HG03060 (cell line): ENCODE data around the gene EPHA2.

Experiments
- ATAC-seq: cut with Tn5 transposase; IDR thresholded peaks from one replicate; pipeline ENCODE4 v1.9.1; 2021; ENCODE audit warnings: low read depth, moderate number of reproducible peaks; ENCODE audit not compliant: unreplicated experiment

EPHA2 gene

DNA sequence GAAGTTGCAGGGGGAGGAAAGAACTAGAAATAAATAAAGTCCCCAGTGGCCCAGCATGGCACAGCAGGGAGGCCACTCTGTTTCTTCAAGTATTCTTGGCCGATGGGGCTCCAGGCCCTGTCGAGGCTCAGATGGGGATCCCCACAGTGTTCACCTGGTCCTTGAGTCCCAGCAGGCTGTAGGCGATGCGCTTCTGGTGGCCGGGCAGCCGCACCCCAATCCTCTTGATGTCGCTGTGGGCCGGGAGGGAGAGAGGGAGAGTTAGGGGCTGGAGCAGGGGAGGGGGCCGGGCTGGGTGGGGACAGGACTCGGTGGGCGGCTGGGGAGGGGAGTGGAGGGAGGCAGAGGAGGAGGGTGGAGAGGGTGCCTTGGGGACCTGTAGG, 30.8 kb downstream of the EPHA2 start:
- ATAC-seq: no peak

GRCh38 chr1:16124377-16125087, 31.3 kb downstream of the EPHA2 start:
- no peak for ATAC-seq

DNA sequence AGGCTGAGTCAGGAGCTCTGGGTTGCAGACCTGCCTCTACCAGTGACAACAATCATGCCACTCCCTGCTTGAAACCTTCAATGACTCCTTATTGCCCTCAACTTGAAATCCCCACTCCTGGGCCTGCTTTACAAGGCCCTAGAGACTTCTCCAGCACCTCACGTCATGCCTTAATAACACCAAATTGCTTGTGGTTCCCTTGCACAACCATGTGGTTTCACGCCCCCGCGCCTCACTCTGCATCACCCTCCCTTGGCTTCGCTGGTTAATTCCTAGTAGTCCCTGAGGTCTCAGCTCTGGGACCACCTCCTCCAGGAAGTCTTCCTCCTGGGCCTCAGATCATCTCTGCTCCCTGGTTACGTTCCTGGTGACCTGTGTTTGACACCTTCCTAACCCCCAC, 33.0 kb downstream of the EPHA2 start:
- ATAC-seq: no peak

- no peak for ATAC-seq
Measured at GRCh38 chr1:16122350-16122881, 33.5 kb downstream of the EPHA2 start.

DNA sequence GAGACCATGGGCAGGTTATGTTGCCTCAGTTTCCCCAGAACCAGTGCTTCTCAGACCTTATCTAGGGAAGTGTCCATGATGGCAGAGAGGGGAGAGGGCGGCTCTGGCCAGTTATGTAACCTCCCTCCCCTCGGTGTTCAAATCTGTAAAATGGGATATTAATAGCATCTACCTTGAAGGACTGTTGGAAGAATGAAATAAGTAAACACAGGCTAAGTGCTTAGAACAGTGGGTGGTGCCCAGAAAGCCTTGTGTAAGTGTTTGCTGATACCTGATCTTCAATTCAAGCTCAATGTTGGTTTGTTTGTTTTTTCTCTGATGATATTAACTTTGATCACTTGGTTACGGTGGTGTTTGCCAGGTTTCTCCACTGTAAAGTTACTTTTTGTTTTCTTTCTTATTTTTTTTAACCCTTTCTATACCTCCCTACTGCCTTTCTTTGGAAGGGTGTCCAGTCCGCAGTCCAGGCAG, 34.9 kb downstream of the EPHA2 start:
- ATAC-seq: no peak

DNA sequence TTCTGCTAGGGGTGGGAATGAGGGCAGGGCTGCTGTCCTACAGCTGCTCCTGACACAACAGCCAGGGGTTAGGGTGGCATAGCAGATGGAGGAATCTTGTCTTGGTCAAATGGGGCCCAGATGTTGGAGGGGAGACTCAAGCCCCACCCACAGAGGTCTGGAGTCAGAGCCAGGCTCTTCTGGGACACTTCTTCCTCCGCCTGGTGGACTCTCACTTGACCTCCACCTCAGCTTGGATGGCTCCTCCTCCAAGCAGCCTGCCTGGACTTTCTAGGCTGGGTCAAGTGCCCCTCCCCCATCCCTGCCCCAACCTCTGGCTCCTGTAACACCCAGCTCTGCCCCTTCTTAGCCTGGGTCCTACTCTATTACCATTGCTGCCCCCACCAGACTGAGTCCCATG, 35.5 kb downstream of the EPHA2 start:
- ATAC-seq: no peak

DNA sequence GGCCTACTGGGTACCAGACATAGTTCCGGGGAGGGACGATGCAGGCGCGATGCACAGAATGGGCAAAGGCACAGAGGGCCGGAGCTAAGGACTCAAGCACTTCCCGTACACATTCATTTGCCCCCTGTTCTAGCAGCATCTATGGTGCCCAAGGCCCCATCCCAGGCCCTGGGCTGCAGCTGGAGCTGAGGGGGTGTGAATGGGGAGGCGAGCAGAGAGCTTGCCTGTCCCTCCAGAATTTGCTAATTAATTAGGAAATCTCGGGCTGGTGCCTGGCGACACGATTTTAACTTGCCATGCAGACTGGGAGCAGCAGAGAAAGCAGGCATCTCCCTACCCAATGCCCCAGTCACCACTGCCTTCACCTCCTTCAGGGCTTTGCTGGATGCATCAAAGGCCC, 35.9 kb downstream of the EPHA2 start:
- no peak for ATAC-seq

GRCh38 chr1:16119504-16119903, 36.4 kb downstream of the EPHA2 start:
- no peak for ATAC-seq

DNA sequence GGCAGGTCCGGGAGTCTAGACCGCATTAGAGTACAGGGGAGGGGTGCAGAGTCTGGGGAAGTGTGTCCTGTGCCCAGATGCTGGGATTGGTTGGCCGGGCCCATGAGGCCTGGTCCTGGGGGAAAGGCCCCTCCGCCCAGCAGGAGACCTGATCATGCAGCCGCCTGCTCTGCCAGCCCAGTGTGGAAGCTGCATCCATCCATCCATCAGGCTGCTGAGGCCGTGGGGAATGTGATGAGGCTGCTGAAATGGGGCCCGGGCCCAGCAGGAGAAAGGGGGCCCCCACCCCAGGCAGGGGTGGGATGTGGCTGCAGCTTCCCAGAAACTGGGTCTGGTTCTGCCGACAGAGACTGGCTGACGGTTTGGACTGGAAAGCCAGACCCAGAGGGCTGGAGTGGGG, 37.2 kb downstream of the EPHA2 start:
- no peak for ATAC-seq

DNA sequence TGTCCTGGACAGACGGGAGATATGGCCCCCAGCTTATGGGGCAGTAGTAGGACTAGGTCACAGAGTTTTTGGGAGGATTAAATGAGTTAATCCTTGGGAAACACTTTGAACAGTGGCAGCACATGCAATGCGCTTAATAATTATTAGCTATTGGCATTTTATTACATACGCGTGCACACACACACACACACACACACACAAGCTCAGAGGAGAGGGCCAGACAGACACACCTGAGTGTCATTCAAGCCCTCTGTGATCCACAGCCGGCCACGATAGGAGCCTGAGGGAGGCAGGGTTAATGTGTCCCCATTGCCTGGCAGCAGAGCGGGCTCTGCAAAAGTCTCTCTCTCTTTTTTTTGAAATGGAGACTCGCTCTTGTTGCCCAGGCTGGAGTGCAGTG, 37.9 kb downstream of the EPHA2 start:
- ATAC-seq: no peak

DNA sequence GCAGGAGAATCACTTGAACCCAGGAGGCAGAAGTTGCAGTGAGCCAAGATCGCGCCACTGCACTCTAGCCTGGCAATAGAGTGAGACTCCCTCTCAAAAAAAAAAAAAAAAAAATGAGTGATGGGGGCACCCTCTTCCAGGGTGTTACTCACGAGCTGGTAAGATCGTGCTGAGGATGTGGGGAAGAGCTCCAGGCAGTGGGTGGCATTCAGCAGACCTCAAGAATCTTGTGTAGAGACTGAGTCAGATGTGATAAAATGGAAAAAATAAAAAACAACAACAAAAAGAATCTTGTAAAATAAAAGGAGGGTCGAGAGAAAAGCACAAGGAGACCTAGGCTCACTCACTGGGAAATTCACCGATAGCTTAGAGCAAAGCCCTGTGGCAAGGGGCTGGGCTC, 38.5 kb downstream of the EPHA2 start:
- no peak for ATAC-seq

DNA sequence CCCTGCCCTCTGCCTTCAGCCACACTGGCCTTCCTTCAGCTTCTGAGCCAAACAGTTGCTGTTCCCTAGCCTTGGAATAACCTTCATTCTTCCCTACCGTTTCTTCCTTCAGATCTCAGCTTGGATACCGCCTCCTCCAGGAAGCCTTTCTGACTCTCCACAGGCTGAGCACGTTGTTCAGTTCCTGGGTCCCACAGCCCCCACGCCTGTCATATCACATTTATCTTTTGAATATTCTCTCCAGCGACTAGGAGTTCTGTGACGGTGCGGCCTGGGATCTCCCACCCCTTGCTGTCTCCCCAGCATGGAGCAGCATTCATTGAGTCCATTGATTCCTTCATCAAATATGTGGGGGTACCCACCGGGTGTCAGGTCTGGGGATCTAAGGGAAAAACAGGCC, 39.2 kb downstream of the EPHA2 start:
- no peak for ATAC-seq

DNA sequence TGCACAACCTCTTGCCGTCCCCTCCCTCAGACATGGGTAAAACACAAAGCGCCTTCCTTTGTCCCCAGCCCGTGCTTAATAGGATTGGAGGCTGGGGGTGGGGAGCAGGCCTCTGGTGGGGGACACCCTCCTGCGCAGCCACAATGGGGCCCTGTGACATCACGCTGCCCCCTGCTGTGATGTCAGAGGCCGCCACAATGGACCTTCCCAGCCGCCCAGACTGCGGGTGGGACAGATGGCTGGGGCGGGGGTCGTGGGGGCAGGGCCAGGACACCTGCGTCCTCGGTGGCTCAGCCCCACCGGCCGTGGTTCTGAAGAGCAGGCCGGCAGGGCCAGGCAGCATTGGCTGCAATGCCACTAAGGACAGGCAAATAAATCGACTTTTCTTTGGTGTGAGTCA, 39.9 kb downstream of the EPHA2 start:
- no peak for ATAC-seq

DNA sequence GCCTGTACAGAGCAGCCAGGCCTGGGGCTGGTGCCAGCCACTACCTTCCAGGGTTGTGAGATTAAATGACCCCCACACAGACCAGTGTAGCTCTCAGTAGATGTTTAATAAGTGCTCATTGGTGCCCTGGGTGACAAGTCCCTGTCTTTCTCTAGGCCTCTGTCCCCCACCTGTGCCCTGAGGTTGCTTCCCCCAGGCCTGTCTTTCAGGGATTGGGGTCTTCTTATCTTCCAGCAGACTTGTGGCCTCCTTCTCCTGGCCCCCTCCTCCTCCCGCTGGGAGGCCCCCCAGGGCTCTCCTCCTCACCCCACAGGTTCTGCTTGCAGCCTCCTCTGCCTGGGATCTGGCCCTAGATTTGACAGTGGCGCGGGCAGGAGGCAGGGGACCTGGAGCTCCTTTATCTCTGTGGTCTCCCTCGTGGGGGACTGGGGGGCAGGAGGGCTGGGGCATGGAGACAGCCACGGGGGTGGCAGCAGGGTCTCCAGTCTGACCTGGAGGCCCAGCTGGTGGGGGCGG, 40.3 kb downstream of the EPHA2 start:
- no peak for ATAC-seq

DNA sequence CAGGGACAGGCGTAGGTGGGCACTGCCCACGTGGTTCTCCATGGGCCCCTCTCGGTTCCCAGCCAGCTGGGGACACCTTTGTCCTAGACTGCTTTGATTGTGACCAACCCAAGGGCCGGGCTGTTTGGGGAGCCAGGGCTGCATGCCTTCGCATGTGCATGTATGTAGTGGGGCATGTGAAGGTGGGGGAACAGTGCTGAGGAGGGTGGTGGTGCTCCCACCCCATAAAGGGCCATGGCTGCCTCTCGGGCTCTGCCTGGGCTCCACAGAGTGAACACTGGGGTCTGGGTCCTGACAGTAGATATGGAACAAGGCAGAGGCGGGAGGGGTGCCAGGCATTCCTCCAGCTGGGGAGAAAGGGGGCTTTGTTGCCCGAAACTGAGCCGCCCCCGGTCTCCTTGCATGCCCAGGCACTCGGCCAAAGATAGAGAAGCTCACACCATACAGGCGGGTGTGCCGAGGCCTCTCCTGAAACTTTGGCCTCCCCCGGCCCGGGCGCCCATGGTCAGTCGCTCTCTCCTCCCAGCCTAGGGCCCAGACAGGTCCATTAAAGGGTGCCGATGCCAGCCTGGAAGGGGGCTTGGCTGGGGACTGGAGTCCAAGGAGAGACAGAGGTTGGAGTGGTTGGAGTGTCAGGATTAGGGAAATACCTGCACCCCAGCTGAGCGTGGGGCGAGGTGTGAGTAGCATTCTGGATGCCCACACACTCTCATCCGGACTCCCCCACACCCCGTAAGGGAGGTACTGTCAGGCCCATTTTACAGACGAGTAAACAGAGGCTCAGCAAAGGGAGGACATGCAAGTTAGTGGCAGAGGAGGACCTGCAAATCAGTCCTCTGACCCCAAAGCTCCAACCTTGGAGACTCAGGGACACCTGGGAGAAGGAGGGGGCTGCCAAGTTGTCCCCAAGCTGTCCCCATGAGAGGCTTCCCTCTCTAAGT, 41.1 kb downstream of the EPHA2 start:
- no peak for ATAC-seq

DNA sequence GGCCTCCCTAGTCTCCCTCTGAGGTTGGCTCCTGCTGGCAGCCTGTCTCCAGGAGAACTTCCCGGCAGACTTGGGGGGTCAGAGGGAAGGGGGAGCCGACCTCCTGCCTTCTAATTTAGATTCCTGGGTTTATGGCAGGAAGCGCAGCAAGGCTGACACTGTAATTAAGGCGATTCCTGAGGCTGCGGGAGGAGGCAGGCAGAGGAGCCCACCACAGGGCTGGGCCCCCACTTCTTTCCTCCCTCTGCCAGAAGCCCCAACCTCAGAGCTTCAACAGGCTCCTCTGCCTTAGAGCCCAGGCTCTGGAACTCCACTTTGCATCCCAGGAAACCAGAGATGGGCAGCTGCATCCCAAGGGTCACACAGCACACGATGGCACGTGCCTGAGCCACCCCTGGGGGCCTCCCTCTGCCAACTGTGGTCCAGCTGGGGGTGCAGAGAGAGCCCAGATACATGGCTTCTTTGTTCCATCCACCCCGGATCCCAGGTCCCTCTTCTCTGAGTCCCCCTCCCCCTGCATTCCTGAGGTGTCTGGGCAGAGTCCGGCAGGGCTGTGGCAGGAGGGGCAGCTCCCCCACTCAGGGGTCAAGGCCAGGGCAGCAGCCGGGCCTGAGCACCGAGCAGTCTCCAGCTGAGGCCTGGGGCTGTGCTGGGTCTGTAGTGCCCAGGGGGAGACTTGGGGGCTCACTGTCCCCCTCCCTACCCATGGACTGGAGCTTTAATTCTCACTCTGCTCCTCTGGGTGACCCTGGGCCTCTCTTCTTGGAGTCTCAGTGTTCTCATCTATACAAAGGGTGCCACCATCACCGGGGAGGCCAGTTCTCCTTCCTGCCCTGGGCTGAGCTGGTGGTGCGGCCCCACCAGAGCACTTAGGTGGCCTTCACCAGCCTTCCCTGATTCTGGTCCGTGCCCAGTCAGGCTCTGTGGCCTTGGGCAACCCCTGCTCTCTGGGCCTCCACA, 43.0 kb downstream of the EPHA2 start:
- no peak for ATAC-seq

DNA sequence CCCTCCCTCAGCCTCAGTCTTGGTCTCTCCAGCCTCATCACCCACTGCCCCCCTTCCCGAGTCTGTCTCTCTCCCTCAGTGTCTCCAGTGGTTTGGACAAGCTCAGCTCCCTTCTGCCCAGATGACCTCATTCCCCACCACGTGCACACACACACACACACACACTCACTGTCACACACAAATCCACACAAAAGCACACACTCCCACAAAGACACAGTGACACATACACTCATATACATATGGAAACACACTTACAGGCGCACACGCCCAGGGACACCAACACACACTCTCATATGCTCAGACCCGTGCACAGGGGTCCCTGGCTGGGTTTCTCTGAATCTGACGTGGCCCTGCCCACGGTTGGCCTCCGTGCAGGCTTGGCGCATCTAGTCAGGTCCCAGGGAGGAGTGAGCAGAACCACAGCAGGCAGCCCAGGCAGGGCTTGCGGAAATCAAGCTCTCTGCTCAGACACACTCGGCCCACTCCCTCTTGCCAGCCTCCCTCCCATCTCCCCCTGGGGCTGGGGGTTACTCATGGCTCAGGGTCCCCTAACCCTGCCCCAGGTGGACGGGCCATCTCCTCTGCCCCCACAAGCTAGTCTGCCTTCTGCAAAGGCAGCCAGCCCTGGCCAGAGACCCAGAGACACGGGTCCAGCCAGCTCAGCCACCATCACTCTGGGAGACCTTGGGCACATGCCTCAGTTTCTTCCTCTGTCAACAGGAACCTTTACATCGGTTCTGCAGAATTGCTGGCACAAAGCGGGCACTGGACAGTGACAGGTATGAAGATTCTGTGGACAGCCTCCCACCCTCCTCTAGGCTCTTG, 43.9 kb downstream of the EPHA2 start:
- ATAC-seq: no peak

DNA sequence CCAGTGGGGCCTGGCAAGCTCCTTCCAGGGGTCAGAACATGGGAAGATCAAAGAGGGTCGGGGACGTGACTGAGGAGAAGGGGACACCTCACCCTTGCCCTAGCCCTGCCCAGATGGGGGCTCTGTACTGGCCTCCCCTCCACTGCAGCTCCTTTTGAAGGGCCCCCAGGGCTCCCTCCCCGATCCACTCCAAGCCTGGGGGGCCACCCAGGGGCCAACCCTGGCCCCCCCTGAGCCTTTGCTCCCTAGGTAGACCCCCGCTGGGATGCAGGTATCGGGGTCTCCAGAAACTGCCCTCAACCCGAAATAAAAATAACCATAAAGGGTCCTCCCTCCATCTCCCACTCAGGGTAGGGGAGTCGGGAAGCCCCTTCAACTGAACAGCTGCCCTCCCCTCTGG, 45.0 kb downstream of the EPHA2 start:
- ATAC-seq: no peak

DNA sequence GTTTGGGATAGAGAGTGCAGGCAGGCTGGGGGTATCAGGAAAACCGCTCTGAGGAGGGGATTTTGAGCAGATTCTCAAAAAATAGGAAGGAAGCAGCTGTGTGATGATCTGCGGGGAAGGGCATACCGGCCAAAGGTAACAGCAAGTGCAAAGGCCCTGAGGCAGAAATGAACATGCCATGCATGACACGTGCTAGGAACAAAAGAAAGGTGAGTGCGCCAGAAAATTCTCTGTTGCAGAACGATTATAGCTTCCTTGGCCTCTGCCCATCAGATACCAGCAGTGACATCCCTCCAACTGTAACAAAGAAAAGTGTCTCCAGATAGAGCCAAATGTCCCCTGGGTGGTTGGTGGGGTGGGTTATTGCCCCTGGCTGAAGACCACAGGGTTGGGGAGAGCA, 45.4 kb downstream of the EPHA2 start:
- no peak for ATAC-seq
